ENCODE results near the gene NAT8L. TPM values are rescaled to one million over a fixed set of nuclear protein-coding genes. Genes with fewer than 3 reads are reported as not detected.

Gene NAT8L
- total RNA-seq, 1 experiment from 2014 or later: 16.6 TPM

DNA sequence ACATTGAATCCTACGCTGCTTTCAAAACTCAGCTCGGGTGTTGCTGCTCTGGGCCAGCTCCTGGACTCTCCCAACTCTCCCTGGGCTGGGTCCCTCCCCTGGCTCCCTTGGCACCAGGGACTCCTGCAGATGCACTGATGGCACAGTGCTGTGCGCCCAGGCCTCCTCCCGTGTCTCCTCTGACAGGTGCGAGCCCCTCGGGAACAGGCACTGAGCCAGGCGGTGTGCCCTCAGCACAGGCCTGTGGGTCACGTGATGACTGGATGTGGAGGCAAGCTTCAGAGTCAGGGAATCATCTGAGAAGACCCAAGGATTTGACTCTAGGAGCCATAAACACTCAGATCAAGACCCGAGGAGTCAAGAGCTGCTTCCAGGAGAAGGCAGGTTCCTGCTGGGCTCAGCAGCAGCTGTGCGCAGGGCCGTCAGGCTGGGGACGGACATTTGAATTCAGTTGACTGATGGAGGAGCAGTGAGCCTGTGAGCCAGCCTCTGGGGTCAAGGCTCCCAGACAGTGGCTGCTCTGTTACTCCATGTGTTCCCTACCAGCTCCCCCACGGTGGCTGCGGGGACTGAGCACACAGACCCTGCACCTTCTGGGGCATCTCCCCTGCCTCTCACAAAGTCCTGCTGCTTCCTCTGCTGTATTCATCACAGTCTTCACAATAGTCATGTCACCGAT lies 33.0 kb downstream of the NAT8L start:
- intact Hi-C loops (cut with micrococcal nuclease; ENCODE audit: unreplicated experiment) (no loop called here), in situ Hi-C loops (cut with HindIII; ENCODE audit: low pct_unique_long_range_greater_than_20kb, low sequenced_read_pairs) (no loop called here)
- TF ChIP-seq, protein P1, sequence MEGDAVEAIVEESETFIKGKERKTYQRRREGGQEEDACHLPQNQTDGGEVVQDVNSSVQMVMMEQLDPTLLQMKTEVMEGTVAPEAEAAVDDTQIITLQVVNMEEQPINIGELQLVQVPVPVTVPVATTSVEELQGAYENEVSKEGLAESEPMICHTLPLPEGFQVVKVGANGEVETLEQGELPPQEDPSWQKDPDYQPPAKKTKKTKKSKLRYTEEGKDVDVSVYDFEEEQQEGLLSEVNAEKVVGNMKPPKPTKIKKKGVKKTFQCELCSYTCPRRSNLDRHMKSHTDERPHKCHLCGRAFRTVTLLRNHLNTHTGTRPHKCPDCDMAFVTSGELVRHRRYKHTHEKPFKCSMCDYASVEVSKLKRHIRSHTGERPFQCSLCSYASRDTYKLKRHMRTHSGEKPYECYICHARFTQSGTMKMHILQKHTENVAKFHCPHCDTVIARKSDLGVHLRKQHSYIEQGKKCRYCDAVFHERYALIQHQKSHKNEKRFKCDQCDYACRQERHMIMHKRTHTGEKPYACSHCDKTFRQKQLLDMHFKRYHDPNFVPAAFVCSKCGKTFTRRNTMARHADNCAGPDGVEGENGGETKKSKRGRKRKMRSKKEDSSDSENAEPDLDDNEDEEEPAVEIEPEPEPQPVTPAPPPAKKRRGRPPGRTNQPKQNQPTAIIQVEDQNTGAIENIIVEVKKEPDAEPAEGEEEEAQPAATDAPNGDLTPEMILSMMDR (IDR thresholded peaks at IDR 0.05): no peak
- TF ChIP-seq, protein P2, sequence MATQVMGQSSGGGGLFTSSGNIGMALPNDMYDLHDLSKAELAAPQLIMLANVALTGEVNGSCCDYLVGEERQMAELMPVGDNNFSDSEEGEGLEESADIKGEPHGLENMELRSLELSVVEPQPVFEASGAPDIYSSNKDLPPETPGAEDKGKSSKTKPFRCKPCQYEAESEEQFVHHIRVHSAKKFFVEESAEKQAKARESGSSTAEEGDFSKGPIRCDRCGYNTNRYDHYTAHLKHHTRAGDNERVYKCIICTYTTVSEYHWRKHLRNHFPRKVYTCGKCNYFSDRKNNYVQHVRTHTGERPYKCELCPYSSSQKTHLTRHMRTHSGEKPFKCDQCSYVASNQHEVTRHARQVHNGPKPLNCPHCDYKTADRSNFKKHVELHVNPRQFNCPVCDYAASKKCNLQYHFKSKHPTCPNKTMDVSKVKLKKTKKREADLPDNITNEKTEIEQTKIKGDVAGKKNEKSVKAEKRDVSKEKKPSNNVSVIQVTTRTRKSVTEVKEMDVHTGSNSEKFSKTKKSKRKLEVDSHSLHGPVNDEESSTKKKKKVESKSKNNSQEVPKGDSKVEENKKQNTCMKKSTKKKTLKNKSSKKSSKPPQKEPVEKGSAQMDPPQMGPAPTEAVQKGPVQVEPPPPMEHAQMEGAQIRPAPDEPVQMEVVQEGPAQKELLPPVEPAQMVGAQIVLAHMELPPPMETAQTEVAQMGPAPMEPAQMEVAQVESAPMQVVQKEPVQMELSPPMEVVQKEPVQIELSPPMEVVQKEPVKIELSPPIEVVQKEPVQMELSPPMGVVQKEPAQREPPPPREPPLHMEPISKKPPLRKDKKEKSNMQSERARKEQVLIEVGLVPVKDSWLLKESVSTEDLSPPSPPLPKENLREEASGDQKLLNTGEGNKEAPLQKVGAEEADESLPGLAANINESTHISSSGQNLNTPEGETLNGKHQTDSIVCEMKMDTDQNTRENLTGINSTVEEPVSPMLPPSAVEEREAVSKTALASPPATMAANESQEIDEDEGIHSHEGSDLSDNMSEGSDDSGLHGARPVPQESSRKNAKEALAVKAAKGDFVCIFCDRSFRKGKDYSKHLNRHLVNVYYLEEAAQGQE (IDR thresholded peaks at IDR 0.05; ENCODE audit: insufficient read depth in 1 of 2, low read depth in 2 of 2, low read length in 1 of 2): no peak
- no peak for TF ChIP-seq SIN3A (IDR thresholded peaks at IDR 0.05; ENCODE audit: borderline replicate concordance, insufficient read depth, low read depth, low read length)
- no peak for TF ChIP-seq TCF7L2 (IDR thresholded peaks at IDR 0.05; ENCODE audit: low read depth, low read length)
- TF ChIP-seq POLR2AphosphoS5 (IDR thresholded peaks at IDR 0.05; ENCODE audit: low read depth, low read length): no peak
- ChIA-PET CTCF (no interaction called here), POLR2A (no interaction called here)
- Histone ChIP-seq H3K36me3 (ENCODE audit: control insufficient read depth, insufficient read depth, low read length) (no peaks in the 10 kb centered on the region), H3K27me3 (ENCODE audit: control insufficient read depth, insufficient read depth, low read length) (no peaks in the 10 kb centered on the region), H3K9me3 (ENCODE audit: control insufficient read depth, insufficient read depth, low read depth, low read length) (no peaks in the 10 kb centered on the region), H3K4me1 (ENCODE audit: control insufficient read depth, insufficient read depth, low read length) (no peaks in the 10 kb centered on the region), H3K27ac (ENCODE audit: low read length) (no peak overlapping the region), H3K4me3 (ENCODE audit: low read depth in 2 of 2, low read length in 2 of 2) (no peak overlapping the region)
- ATAC-seq (no peak), DNase-seq (ENCODE audit: low read depth, low spot score) (no peak)
- BruUV-seq (replicated peaks): no TSS peak

- in situ Hi-C loops (cut with HindIII; ENCODE audit: low pct_unique_long_range_greater_than_20kb, low sequenced_read_pairs): no loop called here
- TF ChIP-seq, protein P1 (IDR thresholded peaks at IDR 0.05): no peak
- TF ChIP-seq POLR2AphosphoS5 (IDR thresholded peaks at IDR 0.05; ENCODE audit: low read depth, low read length): no peak
- TF ChIP-seq, protein P2 (IDR thresholded peaks at IDR 0.05; ENCODE audit: insufficient read depth in 1 of 2, low read depth in 2 of 2, low read length in 1 of 2): no peak
- no peak for TF ChIP-seq TCF7L2 (IDR thresholded peaks at IDR 0.05; ENCODE audit: low read depth, low read length)
- no peak for TF ChIP-seq SIN3A (IDR thresholded peaks at IDR 0.05; ENCODE audit: borderline replicate concordance, insufficient read depth, low read depth, low read length)
- POLR2A ChIA-PET: no interaction called here
Measured at GRCh38 chr4:2092669-2093053, 33.5 kb downstream of the NAT8L start.

More at GRCh38 chr4:2092669-2093053, 33.5 kb downstream of the NAT8L start:
- BruUV-seq (replicated peaks): no TSS peak
- Histone ChIP-seq H3K4me3 (ENCODE audit: low read depth in 2 of 2, low read length in 2 of 2) (no peak overlapping the region), H3K27ac (ENCODE audit: low read length) (no peak overlapping the region), H3K4me1 (ENCODE audit: control insufficient read depth, insufficient read depth, low read length) (no peaks in the 10 kb centered on the region), H3K9me3 (ENCODE audit: control insufficient read depth, insufficient read depth, low read depth, low read length) (no peaks in the 10 kb centered on the region), H3K27me3 (ENCODE audit: control insufficient read depth, insufficient read depth, low read length) (no peaks in the 10 kb centered on the region), H3K36me3 (ENCODE audit: control insufficient read depth, insufficient read depth, low read length) (no peaks in the 10 kb centered on the region)
- CTCF ChIA-PET: interaction anchor here (0.6 kb wide), 1 partner anchor 333 kb away, joined by 3 read pairs; no protein-coding TSS in a partner anchor
- DNase-seq (ENCODE audit: low read depth, low spot score) (no peak), ATAC-seq (no peak)
- intact Hi-C loops (cut with micrococcal nuclease; ENCODE audit: unreplicated experiment): no loop called here

Measured in Panc1 (cell line).